ENCODE measurements around the gene TPPP3.

DNA sequence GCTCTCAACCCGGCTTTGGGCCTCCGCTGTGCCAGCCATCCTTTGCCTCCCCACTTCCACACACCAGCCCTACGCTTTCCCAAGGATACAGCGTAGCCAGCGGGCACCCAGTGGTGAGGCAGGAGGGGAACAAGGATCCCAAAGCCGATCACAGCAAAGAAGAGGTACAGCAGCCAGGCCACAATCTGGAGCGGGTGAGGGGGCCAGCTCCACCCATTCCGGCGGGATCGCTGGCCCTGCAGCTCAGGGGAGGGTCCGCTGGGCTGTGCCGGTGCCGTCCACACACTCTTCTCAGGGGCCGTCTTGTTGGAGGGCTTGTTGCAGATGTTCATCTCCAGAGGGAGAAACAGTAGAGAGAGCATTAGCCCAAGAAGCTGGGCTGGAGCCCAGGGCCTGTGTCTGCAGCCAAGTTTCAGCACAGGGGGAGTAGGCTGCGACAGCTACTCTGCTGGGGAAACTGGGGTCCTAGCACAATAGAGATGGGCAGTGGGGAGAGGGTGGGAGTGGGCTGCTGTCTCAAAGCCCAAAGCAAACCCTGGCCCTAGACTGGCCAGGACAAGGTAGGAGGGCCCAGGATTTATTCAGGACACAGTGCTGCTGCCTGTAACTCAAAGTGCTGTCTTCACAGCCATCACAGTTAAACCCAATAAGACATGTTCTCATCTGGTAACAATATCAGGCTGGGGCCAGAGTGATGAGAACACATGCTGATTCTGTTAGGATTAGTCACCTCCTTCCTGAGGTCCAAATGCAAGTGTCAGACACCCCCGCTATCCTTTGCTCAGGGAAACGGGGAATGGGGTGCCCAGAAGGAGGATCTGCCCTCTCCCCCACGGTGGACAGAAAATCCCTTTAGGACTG, 13.0 kb upstream of the TPPP3 start:
- TF ChIP-seq, protein P1, sequence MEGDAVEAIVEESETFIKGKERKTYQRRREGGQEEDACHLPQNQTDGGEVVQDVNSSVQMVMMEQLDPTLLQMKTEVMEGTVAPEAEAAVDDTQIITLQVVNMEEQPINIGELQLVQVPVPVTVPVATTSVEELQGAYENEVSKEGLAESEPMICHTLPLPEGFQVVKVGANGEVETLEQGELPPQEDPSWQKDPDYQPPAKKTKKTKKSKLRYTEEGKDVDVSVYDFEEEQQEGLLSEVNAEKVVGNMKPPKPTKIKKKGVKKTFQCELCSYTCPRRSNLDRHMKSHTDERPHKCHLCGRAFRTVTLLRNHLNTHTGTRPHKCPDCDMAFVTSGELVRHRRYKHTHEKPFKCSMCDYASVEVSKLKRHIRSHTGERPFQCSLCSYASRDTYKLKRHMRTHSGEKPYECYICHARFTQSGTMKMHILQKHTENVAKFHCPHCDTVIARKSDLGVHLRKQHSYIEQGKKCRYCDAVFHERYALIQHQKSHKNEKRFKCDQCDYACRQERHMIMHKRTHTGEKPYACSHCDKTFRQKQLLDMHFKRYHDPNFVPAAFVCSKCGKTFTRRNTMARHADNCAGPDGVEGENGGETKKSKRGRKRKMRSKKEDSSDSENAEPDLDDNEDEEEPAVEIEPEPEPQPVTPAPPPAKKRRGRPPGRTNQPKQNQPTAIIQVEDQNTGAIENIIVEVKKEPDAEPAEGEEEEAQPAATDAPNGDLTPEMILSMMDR (conservative IDR thresholded peaks at IDR 0.05; ENCODE audit: low read length) = no peak
- TF ChIP-seq EZH2phosphoT487 (IDR thresholded peaks at IDR 0.05; ENCODE audit: borderline replicate concordance) = no peak

All from Loucy (cell line).